NT2/D1 (cell line): ENCODE data around the gene C5orf34.

Source experiments
- SUZ12 ChIP-seq: IDR thresholded peaks from 2 replicates; pipeline ENCODE4 v1.6.1; 2011; ENCODE audit not compliant: insufficient read length, insufficient read depth; ENCODE audit errors: extremely low read depth
- YY1 ChIP-seq: IDR thresholded peaks from 2 replicates; pipeline ENCODE4 v1.6.1; 2011; ENCODE audit not compliant: insufficient read length, insufficient read depth

DNA sequence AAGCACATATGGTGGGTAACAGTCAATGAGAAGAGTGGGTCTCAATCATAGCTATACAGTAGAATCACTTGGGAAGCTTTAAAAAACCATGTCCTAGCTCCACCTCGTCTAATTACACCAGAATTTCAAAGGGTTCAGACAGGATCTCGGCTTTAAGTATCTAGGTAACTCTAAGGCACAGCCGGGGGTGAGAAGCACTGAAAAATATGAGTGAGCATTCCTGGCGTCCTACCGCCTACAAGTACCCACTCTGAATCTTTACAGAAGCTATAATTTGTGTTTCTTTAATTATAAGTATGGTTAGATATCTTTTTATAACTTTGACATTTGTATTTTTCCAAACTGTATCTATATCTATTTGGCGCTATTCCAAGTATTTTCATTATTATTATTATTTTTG lies 25.8 kb upstream of the C5orf34 start:
- no peak for TF ChIP-seq YY1
- TF ChIP-seq SUZ12 = no peak
